Measurements from ENCODE around the gene PARP12.

The PARP12 gene

GRCh38 chr7:140035400-140036223 lies 27.1 kb downstream of the PARP12 start:
- no peak for DNase-seq (ENCODE audit: low read depth)

GRCh38 chr7:140034421-140034820 lies 28.3 kb downstream of the PARP12 start:
- no peak for DNase-seq (ENCODE audit: low read depth)

- no peak for DNase-seq (ENCODE audit: low read depth)
Observed at GRCh38 chr7:140033779-140034363, 28.9 kb downstream of the PARP12 start.

- no peak for DNase-seq (ENCODE audit: low read depth)
Observed at GRCh38 chr7:140033036-140033435, 29.7 kb downstream of the PARP12 start.

- DNase-seq (ENCODE audit: low read depth) = no peak
Observed at GRCh38 chr7:140031364-140031763, 31.4 kb downstream of the PARP12 start.

- DNase-seq (ENCODE audit: low read depth) = no peak
Observed at GRCh38 chr7:140029072-140029471, 33.7 kb downstream of the PARP12 start.

- no peak for DNase-seq (ENCODE audit: low read depth)
Observed at GRCh38 chr7:140028311-140028710, 34.4 kb downstream of the PARP12 start.

- no peak for DNase-seq (ENCODE audit: low read depth)
Observed at GRCh38 chr7:140027858-140028257, 34.9 kb downstream of the PARP12 start.

GRCh38 chr7:140026935-140027334 lies 35.8 kb downstream of the PARP12 start:
- no peak for DNase-seq (ENCODE audit: low read depth)

- no peak for DNase-seq (ENCODE audit: low read depth)
Observed at GRCh38 chr7:140025814-140026433, 36.8 kb downstream of the PARP12 start.

GRCh38 chr7:140025241-140025640 lies 37.5 kb downstream of the PARP12 start:
- no peak for DNase-seq (ENCODE audit: low read depth)

- DNase-seq (ENCODE audit: low read depth) = no peak
Observed at GRCh38 chr7:140024585-140024984, 38.2 kb downstream of the PARP12 start.

GRCh38 chr7:140023728-140024127 lies 39.0 kb downstream of the PARP12 start:
- DNase-seq (ENCODE audit: low read depth) = no peak

GRCh38 chr7:140022582-140023211 lies 40.1 kb downstream of the PARP12 start:
- no peak for DNase-seq (ENCODE audit: low read depth)

- DNase-seq (ENCODE audit: low read depth) = no peak
Observed at GRCh38 chr7:140021603-140022002, 41.1 kb downstream of the PARP12 start.

- DNase-seq (ENCODE audit: low read depth) = no peak
Observed at GRCh38 chr7:140019606-140020005, 43.1 kb downstream of the PARP12 start.

- DNase-seq (ENCODE audit: low read depth) = no peak
Observed at GRCh38 chr7:140019172-140019571, 43.6 kb downstream of the PARP12 start.

- DNase-seq (ENCODE audit: low read depth) = no peak
Observed at GRCh38 chr7:140018125-140019043, 44.4 kb downstream of the PARP12 start.

GRCh38 chr7:140017543-140017942 lies 45.2 kb downstream of the PARP12 start:
- DNase-seq (ENCODE audit: low read depth) = no peak

- no peak for DNase-seq (ENCODE audit: low read depth)
Observed at GRCh38 chr7:140017034-140017433, 45.7 kb downstream of the PARP12 start.

- DNase-seq (ENCODE audit: low read depth) = no peak
Observed at GRCh38 chr7:140016540-140016939, 46.2 kb downstream of the PARP12 start.

Measured in activated T-helper 9 cell treated with anti-CD3 and anti-CD28 coated beads, Interleukin-2, amount 50 U/mL, for 16 hours (primary cell).